Ovary (tissue), 3 donors: ENCODE measurements around the gene EAPP.

ENCODE experiments used
- EP300 ChIP-seq: sonication (generic); formaldehyde crosslinking; IDR thresholded peaks from one replicate; pipeline ENCODE4 v1.6.1; 2017; ENCODE audit warnings: antibody characterized with exemption
- TF ChIP-seq, protein P1 (sequence below), 3 donors: fragments of 450-650 bp in 2 of 3; fragments of 200-600 bp in 1 of 3; IDR thresholded peaks; one replicate each; pipeline versions ENCODE4 v1.5.1 to v1.8.0; 2016 to 2022; ENCODE audit warnings: antibody characterized with exemption in 3 of 3, mild to moderate bottlenecking in 1 of 3
- donor health status: DM: no; HTN: no; CAD: no.

GRCh38 chr14:34475163-34475562 is 64.3 kb downstream of the EAPP start:
- TF ChIP-seq, protein P1, sequence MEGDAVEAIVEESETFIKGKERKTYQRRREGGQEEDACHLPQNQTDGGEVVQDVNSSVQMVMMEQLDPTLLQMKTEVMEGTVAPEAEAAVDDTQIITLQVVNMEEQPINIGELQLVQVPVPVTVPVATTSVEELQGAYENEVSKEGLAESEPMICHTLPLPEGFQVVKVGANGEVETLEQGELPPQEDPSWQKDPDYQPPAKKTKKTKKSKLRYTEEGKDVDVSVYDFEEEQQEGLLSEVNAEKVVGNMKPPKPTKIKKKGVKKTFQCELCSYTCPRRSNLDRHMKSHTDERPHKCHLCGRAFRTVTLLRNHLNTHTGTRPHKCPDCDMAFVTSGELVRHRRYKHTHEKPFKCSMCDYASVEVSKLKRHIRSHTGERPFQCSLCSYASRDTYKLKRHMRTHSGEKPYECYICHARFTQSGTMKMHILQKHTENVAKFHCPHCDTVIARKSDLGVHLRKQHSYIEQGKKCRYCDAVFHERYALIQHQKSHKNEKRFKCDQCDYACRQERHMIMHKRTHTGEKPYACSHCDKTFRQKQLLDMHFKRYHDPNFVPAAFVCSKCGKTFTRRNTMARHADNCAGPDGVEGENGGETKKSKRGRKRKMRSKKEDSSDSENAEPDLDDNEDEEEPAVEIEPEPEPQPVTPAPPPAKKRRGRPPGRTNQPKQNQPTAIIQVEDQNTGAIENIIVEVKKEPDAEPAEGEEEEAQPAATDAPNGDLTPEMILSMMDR (IDR thresholded peaks at IDR 0.05) = no peak
- TF ChIP-seq EP300 = no peak
